ENCODE data around the gene GRPEL1. TPM values are rescaled to one million over a fixed set of nuclear protein-coding genes. Genes with fewer than 3 reads are reported as not detected.
A peak's percentile ranks its signal among the peaks of the same experiment; 100 is the strongest.

GRPEL1 gene
- total RNA-seq, 1 experiment from 2014 or later, result 82.9 TPM

GRCh38 chr4:7020290-7020689 lies 47.6 kb downstream of the GRPEL1 start:
- no peaks in the 10 kb centered on the region for H3K27me3 Mint-ChIP-seq (ENCODE audit: insufficient read depth, unreplicated experiment)
- TF ChIP-seq, protein P1, sequence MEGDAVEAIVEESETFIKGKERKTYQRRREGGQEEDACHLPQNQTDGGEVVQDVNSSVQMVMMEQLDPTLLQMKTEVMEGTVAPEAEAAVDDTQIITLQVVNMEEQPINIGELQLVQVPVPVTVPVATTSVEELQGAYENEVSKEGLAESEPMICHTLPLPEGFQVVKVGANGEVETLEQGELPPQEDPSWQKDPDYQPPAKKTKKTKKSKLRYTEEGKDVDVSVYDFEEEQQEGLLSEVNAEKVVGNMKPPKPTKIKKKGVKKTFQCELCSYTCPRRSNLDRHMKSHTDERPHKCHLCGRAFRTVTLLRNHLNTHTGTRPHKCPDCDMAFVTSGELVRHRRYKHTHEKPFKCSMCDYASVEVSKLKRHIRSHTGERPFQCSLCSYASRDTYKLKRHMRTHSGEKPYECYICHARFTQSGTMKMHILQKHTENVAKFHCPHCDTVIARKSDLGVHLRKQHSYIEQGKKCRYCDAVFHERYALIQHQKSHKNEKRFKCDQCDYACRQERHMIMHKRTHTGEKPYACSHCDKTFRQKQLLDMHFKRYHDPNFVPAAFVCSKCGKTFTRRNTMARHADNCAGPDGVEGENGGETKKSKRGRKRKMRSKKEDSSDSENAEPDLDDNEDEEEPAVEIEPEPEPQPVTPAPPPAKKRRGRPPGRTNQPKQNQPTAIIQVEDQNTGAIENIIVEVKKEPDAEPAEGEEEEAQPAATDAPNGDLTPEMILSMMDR (IDR thresholded peaks at IDR 0.05; ENCODE audit: unreplicated experiment), result no peak
- peak overlapping the region; percentile 82 for H3K27ac Mint-ChIP-seq (ENCODE audit: low read depth, unreplicated experiment)
- POLR2A ChIA-PET, result interaction anchor here (0.7 to 4.3 kb wide), 7 partner anchors 12 to 47 kb away, joined by 3 to 41 read pairs (median 6); partner anchors contain the start of genes GRPEL1 and TADA2B
- H3K4me3 Mint-ChIP-seq (ENCODE audit: unreplicated experiment), result no peak overlapping the region
- H3K9me3 Mint-ChIP-seq (ENCODE audit: unreplicated experiment), result no peaks in the 10 kb centered on the region
- no peak for DNase-seq (ENCODE audit: unreplicated experiment)
- CTCF ChIA-PET, result interaction anchor here (0.7 to 1.1 kb wide), 3 partner anchors 22 to 1173 kb away, joined by 3 to 4 read pairs (median 4); no protein-coding TSS in a partner anchor
- intact Hi-C loops (cut with micrococcal nuclease), result no loop called here
- H3K36me3 Mint-ChIP-seq (ENCODE audit: insufficient read depth, unreplicated experiment), result peaks cover 49% of the 10 kb centered on the region
- peaks cover 11% of the 10 kb centered on the region for H3K4me1 Mint-ChIP-seq (ENCODE audit: insufficient read depth, unreplicated experiment)
- BruUV-seq (replicated peaks), result no TSS peak

DNA sequence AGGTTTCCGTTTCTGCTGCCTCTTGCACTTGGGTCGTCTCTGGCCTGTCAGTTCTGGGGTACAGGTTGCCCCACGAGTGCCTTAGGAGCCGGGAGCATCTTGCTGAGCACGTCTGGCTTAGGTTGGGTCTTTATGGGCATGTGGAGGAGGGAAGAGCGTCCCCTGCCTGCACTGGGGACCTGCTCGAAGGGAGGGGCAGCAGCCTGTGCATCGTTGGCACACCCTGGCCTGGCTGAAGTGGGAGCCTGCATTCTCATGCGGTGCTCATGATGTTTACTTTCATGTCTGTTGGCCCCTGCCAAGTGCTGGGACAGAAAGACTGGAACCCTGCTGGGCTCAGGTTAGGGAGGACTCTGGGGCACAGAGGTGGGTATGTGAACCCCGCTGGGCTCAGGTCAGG lies 48.5 kb downstream of the GRPEL1 start:
- TF ChIP-seq, protein P1 (IDR thresholded peaks at IDR 0.05; ENCODE audit: unreplicated experiment), result no peak
- Mint-ChIP-seq H3K36me3 (ENCODE audit: insufficient read depth, unreplicated experiment) (peaks cover 48% of the 10 kb centered on the region), H3K4me3 (ENCODE audit: unreplicated experiment) (no peak overlapping the region), H3K27ac (ENCODE audit: low read depth, unreplicated experiment) (no peak overlapping the region), H3K27me3 (ENCODE audit: insufficient read depth, unreplicated experiment) (no peaks in the 10 kb centered on the region), H3K9me3 (ENCODE audit: unreplicated experiment) (no peaks in the 10 kb centered on the region), H3K4me1 (ENCODE audit: insufficient read depth, unreplicated experiment) (peaks cover 11% of the 10 kb centered on the region)
- POLR2A ChIA-PET, result interaction anchor here (0.7 to 4.3 kb wide), 2 partner anchors 14 to 33 kb away, joined by 3 to 41 read pairs; no protein-coding TSS in a partner anchor
- DNase-seq (ENCODE audit: unreplicated experiment), result no peak
- CTCF ChIA-PET, result interaction anchor here (0.6 kb wide), 1 partner anchor 1410 kb away, joined by 3 read pairs; no protein-coding TSS in a partner anchor
- intact Hi-C loops (cut with micrococcal nuclease), result no loop called here
- no TSS peak for BruUV-seq (replicated peaks)

- Mint-ChIP-seq H3K4me1 (ENCODE audit: insufficient read depth, unreplicated experiment) (peaks cover 11% of the 10 kb centered on the region), H3K27me3 (ENCODE audit: insufficient read depth, unreplicated experiment) (no peaks in the 10 kb centered on the region), H3K4me3 (ENCODE audit: unreplicated experiment) (no peak overlapping the region), H3K27ac (ENCODE audit: low read depth, unreplicated experiment) (no peak overlapping the region), H3K9me3 (ENCODE audit: unreplicated experiment) (no peaks in the 10 kb centered on the region), H3K36me3 (ENCODE audit: insufficient read depth, unreplicated experiment) (peaks cover 55% of the 10 kb centered on the region)
- CTCF ChIA-PET, result interaction anchor here (0.5 to 1.6 kb wide), 3 partner anchors 11 to 53 kb away, joined by 3 to 11 read pairs (median 4); no protein-coding TSS in a partner anchor
- BruUV-seq (replicated peaks), result no TSS peak
- TF ChIP-seq, protein P1 (IDR thresholded peaks at IDR 0.05; ENCODE audit: unreplicated experiment), result no peak
- DNase-seq (ENCODE audit: unreplicated experiment), result no peak
- intact Hi-C loops (cut with micrococcal nuclease), result no loop called here
- POLR2A ChIA-PET, result interaction anchor here (0.6 to 0.7 kb wide), 3 partner anchors 9 to 414 kb away, joined by 3 to 5 read pairs (median 3); a partner anchor contains a TSS
Observed at GRCh38 chr4:7018281-7018680, 49.6 kb downstream of the GRPEL1 start.

- POLR2A ChIA-PET, result interaction anchor here (0.6 to 0.7 kb wide), 2 partner anchors 9 to 17 kb away, joined by 3 to 4 read pairs; no protein-coding TSS in a partner anchor
- H3K4me3 Mint-ChIP-seq (ENCODE audit: unreplicated experiment), result no peak overlapping the region
- no peaks in the 10 kb centered on the region for H3K27me3 Mint-ChIP-seq (ENCODE audit: insufficient read depth, unreplicated experiment)
- TF ChIP-seq, protein P1 (IDR thresholded peaks at IDR 0.05; ENCODE audit: unreplicated experiment), result no peak
- intact Hi-C loops (cut with micrococcal nuclease), result no loop called here
- H3K4me1 Mint-ChIP-seq (ENCODE audit: insufficient read depth, unreplicated experiment), result peaks cover 9% of the 10 kb centered on the region
- H3K9me3 Mint-ChIP-seq (ENCODE audit: unreplicated experiment), result no peaks in the 10 kb centered on the region
- no peak overlapping the region for H3K27ac Mint-ChIP-seq (ENCODE audit: low read depth, unreplicated experiment)
- DNase-seq (ENCODE audit: unreplicated experiment), result no peak
- CTCF ChIA-PET, result interaction anchor here (0.5 to 1.6 kb wide), 3 partner anchors 10 to 53 kb away, joined by 3 to 11 read pairs (median 4); no protein-coding TSS in a partner anchor
- H3K36me3 Mint-ChIP-seq (ENCODE audit: insufficient read depth, unreplicated experiment), result peaks cover 57% of the 10 kb centered on the region
- BruUV-seq (replicated peaks), result no TSS peak
Observed at GRCh38 chr4:7017446-7018048, 50.3 kb downstream of the GRPEL1 start.

Measured in MCF 10A (cell line).